B cell (primary cell): ENCODE measurements around the gene C1QL3. TPM values are rescaled to one million over a fixed set of nuclear protein-coding genes. Genes with fewer than 3 reads are reported as not detected.

ENCODE experiments used
- ATAC-seq: fragments of 200-7000 bp; cut with Tn5 transposase; one replicate; pipeline ENCODE4 v1.10.0; 2021; ENCODE audit warnings: low read depth, mild to moderate bottlenecking, moderate number of reproducible peaks, moderate library complexity
- CTCF ChIA-PET: fragments of 350-600 bp; sonication (Branson Sonifier 250); formaldehyde crosslinking; loops from one replicate; lab custom pipeline; 2021; ENCODE audit warnings: antibody characterized with exemption, inconsistent platforms; lab: Charles Lee
- POLR2A ChIA-PET: fragments of 350-600 bp; sonication (Branson Sonifier 250); formaldehyde crosslinking; loops from one replicate; lab custom pipeline; 2021; ENCODE audit warnings: antibody characterized with exemption; lab: Charles Lee
- DNase-seq: peaks from one replicate; pipeline ENCODE4 v3.0.0; 2013
- H2AFZ ChIP-seq: 2 replicates; pipeline ENCODE4 v1.6.1; 2012; ENCODE audit warnings: mild to moderate bottlenecking, low read depth, low read length; ENCODE audit not compliant: insufficient read depth, poor library complexity, severe bottlenecking
- H3K27ac ChIP-seq, 2 donors: 1 replicate in 1 of 2; 2 replicates in 1 of 2; pipeline ENCODE4 v1.5.1; 2012 to 2013; ENCODE audit warnings: low read length in 2 of 2, mild to moderate bottlenecking in 2 of 2, moderate library complexity in 1 of 2
- H3K27me3 ChIP-seq, 4 experiments: fragments of 200-600 bp in 1 of 4; sonication (generic) in 1 of 4; replicated peaks in 1 of 4; 1 replicate in 2 of 4; 2 replicates in 2 of 4; pipeline versions ENCODE4 v1.6.1 to v1.7.0; 2013 to 2016; ENCODE audit warnings: low read length in 3 of 4, mild to moderate bottlenecking in 2 of 4, mixed read lengths in 1 of 4, moderate library complexity in 1 of 4; ENCODE audit not compliant: insufficient read depth in 4 of 4, control insufficient read depth in 3 of 4; ENCODE audit errors: control extremely low read depth in 1 of 4
- H3K36me3 ChIP-seq, 2 experiments: replicated peaks in 1 of 2; 1 replicate in 1 of 2; 2 replicates in 1 of 2; pipeline versions ENCODE4 v1.6.1 to v1.7.1; 2013; ENCODE audit warnings: low read length in 1 of 2; ENCODE audit not compliant: insufficient read depth in 2 of 2, control insufficient read depth in 1 of 2; ENCODE audit errors: control extremely low read depth in 1 of 2, extremely low read depth in 1 of 2
- H3K4me1 ChIP-seq, 2 donors: fragments of 200-600 bp in 1 of 2; sonication (generic) in 1 of 2; 1 replicate in 1 of 2; 2 replicates in 1 of 2; pipeline versions ENCODE4 v1.5.1 to v1.6.1; 2013 to 2017; ENCODE audit warnings: low read length in 2 of 2; ENCODE audit not compliant: control insufficient read depth in 2 of 2, insufficient read depth in 2 of 2
- H3K4me2 ChIP-seq: replicated peaks from 2 replicates; pipeline ENCODE3; 2012; ENCODE audit warnings: mild to moderate bottlenecking, low read depth, low read length; ENCODE audit not compliant: poor library complexity, severe bottlenecking
- H3K4me3 ChIP-seq, 5 experiments: fragments of 200-600 bp in 1 of 5; sonication (generic) in 1 of 5; 1 replicate in 3 of 5; 2 replicates in 2 of 5; pipeline versions ENCODE4 v1.5.1 to v1.7.0; 2011 to 2016; ENCODE audit warnings: low read length in 4 of 5, mild to moderate bottlenecking in 4 of 5, low read depth in 2 of 5, control low read depth in 1 of 5, moderate library complexity in 1 of 5; ENCODE audit not compliant: insufficient read depth in 1 of 5; ENCODE audit errors: control extremely low read depth in 1 of 5, extremely low read depth in 1 of 5
- H3K79me2 ChIP-seq: fragments of 200-600 bp; sonication (generic); one replicate; pipeline ENCODE4 v1.6.0; 2016; ENCODE audit warnings: low read length; ENCODE audit not compliant: control insufficient read depth, insufficient read depth
- H3K9ac ChIP-seq: fragments of 200-600 bp; sonication (generic); 2 replicates; pipeline ENCODE4 v1.6.1; 2017; ENCODE audit warnings: mild to moderate bottlenecking, low read length, moderate library complexity
- H3K9me3 ChIP-seq, 3 donors: one replicate each; pipeline versions ENCODE4 v1.6.1 to v1.7.1; 2013; ENCODE audit warnings: low read length in 2 of 3; ENCODE audit not compliant: control insufficient read depth in 2 of 3, insufficient read depth in 1 of 3; ENCODE audit errors: control extremely low read depth in 1 of 3
- H4K20me1 ChIP-seq: 2 replicates; pipeline ENCODE4 v1.6.0; 2012; ENCODE audit warnings: mild to moderate bottlenecking, low read length; ENCODE audit not compliant: insufficient read depth, control insufficient read depth, poor library complexity, severe bottlenecking
- H3K27ac Mint-ChIP-seq: one replicate; pipeline ENCODE4 v1.8.0; 2021; ENCODE audit warnings: mixed read lengths
- H3K27me3 Mint-ChIP-seq: one replicate; pipeline ENCODE4 v1.8.0; 2021; ENCODE audit warnings: mixed read lengths
- H3K4me1 Mint-ChIP-seq: one replicate; pipeline ENCODE4 v1.8.0; 2021; ENCODE audit warnings: mixed read lengths
- H3K4me3 Mint-ChIP-seq: one replicate; pipeline ENCODE4 v1.8.0; 2021; ENCODE audit warnings: mixed read lengths
- H3K9me3 Mint-ChIP-seq: one replicate; pipeline ENCODE4 v1.8.0; 2022; ENCODE audit warnings: mixed read lengths; ENCODE audit not compliant: insufficient read depth
- CTCF ChIP-seq: fragments of 200-600 bp; IDR thresholded peaks from one replicate; pipeline ENCODE4 v1.8.0; 2022; ENCODE audit warnings: antibody characterized with exemption, mild to moderate bottlenecking
- EZH2 ChIP-seq: IDR thresholded peaks from 2 replicates; pipeline ENCODE4 v1.6.1; 2012; ENCODE audit warnings: borderline replicate concordance, low read depth, mild to moderate bottlenecking, moderate library complexity, low read length; ENCODE audit not compliant: insufficient read depth, poor library complexity, severe bottlenecking
- WGBS: methylation state at CpG from one replicate; pipeline ENCODE4 v1.1.5; 2013; ENCODE audit warnings: missing lambda C conversion rate; ENCODE audit not compliant: insufficient coverage; 5-methylcytosine and 5-hydroxymethylcytosine counted together
- intact Hi-C: fragments of 100-400 bp; cut with micrococcal nuclease; formaldehyde crosslinking; loops from one replicate; pipeline ENCODE4 v1.10.0; 2022
- polyA plus RNA-seq: library from polyadenylated mRNA; depleted of rRNA; stranded (reverse); fragments of >200 nt; gene quantifications from 2 replicates; pipeline ENCODE4 v1.2.3, GENCODE V29; 2012
- total RNA-seq, 2 donors: library from RNA; stranded (reverse); fragments of 120-200 nt in 1 of 2; gene quantifications; 1 replicate in 1 of 2; 2 replicates in 1 of 2; pipeline versions ENCODE4 v1.2.3 to v1.2.4, GENCODE V29; 2013 to 2022

C1QL3 gene
- total and polyA plus RNA-seq, 2 donors (not counting 1 experiment from before 2014, with no cell fraction given) = not detected

- H3K27me3 ChIP-seq = no peaks in the 10 kb centered on the region
- 84% methylated on average over 5 of the region's 5 CpGs for WGBS
- Mint-ChIP-seq H3K9me3 (peaks cover 2% of the 10 kb centered on the region), H3K4me3 (no peak overlapping the region), H3K4me1 (no peaks in the 10 kb centered on the region), H3K27me3 (peaks cover 31% of the 10 kb centered on the region), H3K27ac (no peak overlapping the region)
- ChIA-PET CTCF (no interaction called here), POLR2A (no interaction called here)
- TF ChIP-seq CTCF (no peak), EZH2 (no peak)
- no peaks in the 10 kb centered on the region for H4K20me1 ChIP-seq
- no peak overlapping the region for H3K4me3 ChIP-seq
- ATAC-seq (no peak), DNase-seq (no peak)
- no peaks in the 10 kb centered on the region for H3K9me3 ChIP-seq
- H3K4me1 ChIP-seq = no peaks in the 10 kb centered on the region
- H3K27ac ChIP-seq = no peak overlapping the region
- no peak overlapping the region for H3K9ac ChIP-seq
- intact Hi-C loops = no loop called here
- H3K36me3 ChIP-seq = no peaks in the 10 kb centered on the region
- H3K79me2 ChIP-seq = no peaks in the 10 kb centered on the region
- no peak overlapping the region for H3K4me2 ChIP-seq
- no peak overlapping the region for H2AFZ ChIP-seq
Measured at GRCh38 chr10:16559236-16559773, 37.6 kb upstream of the C1QL3 start.

- ChIA-PET CTCF (no interaction called here), POLR2A (no interaction called here)
- H3K4me1 Mint-ChIP-seq = no peaks in the 10 kb centered on the region
- Histone ChIP-seq H2AFZ (no peak overlapping the region), H3K79me2 (no peaks in the 10 kb centered on the region), H3K27ac (no peak overlapping the region), H3K27me3 (peaks cover 0 to 5% (median 0%) of the 10 kb centered on the region in 4 experiments), H3K4me2 (no peak overlapping the region), H3K4me1 (no peaks in the 10 kb centered on the region), H3K4me3 (no peak overlapping the region), H3K9ac (no peak overlapping the region), H4K20me1 (no peaks in the 10 kb centered on the region), H3K36me3 (no peaks in the 10 kb centered on the region), H3K9me3 (no peaks in the 10 kb centered on the region)
- TF ChIP-seq CTCF (no peak), EZH2 (no peak)
- H3K9me3 Mint-ChIP-seq = no peaks in the 10 kb centered on the region
- no CpG with 5 or more reads among the region's 4 CpGs for WGBS
- H3K27ac Mint-ChIP-seq = no peak overlapping the region
- DNase-seq = no peak
- H3K27me3 Mint-ChIP-seq = peaks cover 11% of the 10 kb centered on the region
- H3K4me3 Mint-ChIP-seq = no peak overlapping the region
- ATAC-seq = no peak
- intact Hi-C loops = no loop called here
Measured at GRCh38 chr10:16547973-16548372, 26.3 kb upstream of the C1QL3 start.
